Colonic mucosa (tissue), 4 donors: ENCODE measurements around the gene HSPA9. TPM values are rescaled to one million over a fixed set of nuclear protein-coding genes. Genes with fewer than 3 reads are reported as not detected.
A peak's percentile ranks its signal among the peaks of the same experiment; 100 is the strongest.

Experiments
- DNase-seq: peaks from one replicate; pipeline ENCODE4 v3.0.0-alpha.2; 2020
- H3K27ac ChIP-seq: fragments of 200-600 bp; one replicate; pipeline ENCODE4 v1.8.0; 2021
- H3K27me3 ChIP-seq: fragments of 200-600 bp; one replicate; pipeline ENCODE4 v1.8.0; 2021
- H3K36me3 ChIP-seq: fragments of 200-600 bp; one replicate; pipeline ENCODE4 v1.8.0; 2021
- H3K4me1 ChIP-seq: fragments of 200-600 bp; one replicate; pipeline ENCODE4 v1.8.0; 2021; ENCODE audit warnings: mild to moderate bottlenecking
- H3K4me3 ChIP-seq: fragments of 200-600 bp; one replicate; pipeline ENCODE4 v1.8.0; 2021
- H3K9ac ChIP-seq, 2 donors: one replicate each; pipeline ENCODE4 v1.7.0; 2013; ENCODE audit warnings: control low read depth in 2 of 2, low read depth in 2 of 2, low read length in 2 of 2
- H3K9me3 ChIP-seq: fragments of 200-600 bp; one replicate; pipeline ENCODE4 v1.8.0; 2021
- intact Hi-C: fragments of 100-400 bp; cut with DNase I; formaldehyde crosslinking; loops from one replicate; pipeline ENCODE4 v1.14.1; 2022
- total RNA-seq, 2 donors: library from RNA; stranded (reverse); fragmentation: NEBNext Ultra II Directional in 1 of 2; extraction: Animal tissue kit (Norgen Biotek cat#: 25700) in 1 of 2; gene quantifications; one replicate each; pipeline ENCODE4 v1.2.1, GENCODE V29; 2021
- TF ChIP-seq, protein P1 (sequence below): fragments of 200-600 bp; IDR thresholded peaks from one replicate; pipeline ENCODE4 v1.8.0; 2022; ENCODE audit warnings: antibody characterized with exemption, mild to moderate bottlenecking
- donor health status: healthy.
- donor health status: DM: no; HTN: no; CAD: no.
- donor health status: DM: no; HTN: no; CAD: no.

The HSPA9 gene
- total RNA-seq, 2 donors from 2014 or later, result 196 to 289 TPM

DNA sequence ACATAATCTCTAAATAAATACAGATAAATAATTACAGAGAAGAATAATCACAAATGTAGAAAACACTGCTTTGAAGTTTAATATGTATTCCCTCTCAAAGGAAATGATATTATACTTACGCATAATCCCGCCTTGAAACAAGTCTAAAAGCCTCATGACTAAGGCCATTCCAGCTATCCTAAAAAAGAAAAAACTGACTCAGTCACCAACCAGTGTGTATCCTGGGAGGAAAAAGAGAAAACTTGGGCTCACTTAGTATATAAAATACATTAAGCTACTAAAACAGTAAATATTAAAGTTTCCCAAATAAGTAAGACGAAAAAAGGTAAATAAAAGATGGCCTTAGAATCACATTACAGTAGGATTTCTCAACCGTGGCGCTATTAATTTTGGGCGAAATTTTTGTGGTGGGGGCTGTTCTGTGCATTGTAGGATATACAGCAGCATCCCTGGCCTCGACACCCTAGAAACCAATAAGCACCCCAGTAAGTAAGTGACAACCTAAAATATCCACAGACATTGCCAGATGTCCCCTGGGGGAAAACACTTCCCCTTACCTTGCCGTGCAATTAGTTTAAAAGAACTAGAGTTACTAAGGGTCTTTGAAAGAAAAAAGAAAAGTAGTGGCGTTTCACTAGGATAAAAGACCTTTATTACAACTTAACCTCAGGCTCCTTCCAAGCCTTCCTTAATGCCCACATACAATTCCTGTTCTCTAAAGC lies 1.1 kb downstream of the HSPA9 start:
- H3K9me3 ChIP-seq, result no peaks in the 10 kb centered on the region
- no peaks in the 10 kb centered on the region for H3K27me3 ChIP-seq
- intact Hi-C loops, result no loop called here
- peak overlapping the region; percentile 96 for H3K27ac ChIP-seq
- peak overlapping the region; percentile 87 for H3K4me3 ChIP-seq
- no peak for DNase-seq
- no peaks in the 10 kb centered on the region for H3K4me1 ChIP-seq
- peaks cover 24% of the 10 kb centered on the region for H3K36me3 ChIP-seq
- peak overlapping the region; percentile 94 to 97 for H3K9ac ChIP-seq
- TF ChIP-seq, protein P1, sequence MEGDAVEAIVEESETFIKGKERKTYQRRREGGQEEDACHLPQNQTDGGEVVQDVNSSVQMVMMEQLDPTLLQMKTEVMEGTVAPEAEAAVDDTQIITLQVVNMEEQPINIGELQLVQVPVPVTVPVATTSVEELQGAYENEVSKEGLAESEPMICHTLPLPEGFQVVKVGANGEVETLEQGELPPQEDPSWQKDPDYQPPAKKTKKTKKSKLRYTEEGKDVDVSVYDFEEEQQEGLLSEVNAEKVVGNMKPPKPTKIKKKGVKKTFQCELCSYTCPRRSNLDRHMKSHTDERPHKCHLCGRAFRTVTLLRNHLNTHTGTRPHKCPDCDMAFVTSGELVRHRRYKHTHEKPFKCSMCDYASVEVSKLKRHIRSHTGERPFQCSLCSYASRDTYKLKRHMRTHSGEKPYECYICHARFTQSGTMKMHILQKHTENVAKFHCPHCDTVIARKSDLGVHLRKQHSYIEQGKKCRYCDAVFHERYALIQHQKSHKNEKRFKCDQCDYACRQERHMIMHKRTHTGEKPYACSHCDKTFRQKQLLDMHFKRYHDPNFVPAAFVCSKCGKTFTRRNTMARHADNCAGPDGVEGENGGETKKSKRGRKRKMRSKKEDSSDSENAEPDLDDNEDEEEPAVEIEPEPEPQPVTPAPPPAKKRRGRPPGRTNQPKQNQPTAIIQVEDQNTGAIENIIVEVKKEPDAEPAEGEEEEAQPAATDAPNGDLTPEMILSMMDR, result no peak

DNA sequence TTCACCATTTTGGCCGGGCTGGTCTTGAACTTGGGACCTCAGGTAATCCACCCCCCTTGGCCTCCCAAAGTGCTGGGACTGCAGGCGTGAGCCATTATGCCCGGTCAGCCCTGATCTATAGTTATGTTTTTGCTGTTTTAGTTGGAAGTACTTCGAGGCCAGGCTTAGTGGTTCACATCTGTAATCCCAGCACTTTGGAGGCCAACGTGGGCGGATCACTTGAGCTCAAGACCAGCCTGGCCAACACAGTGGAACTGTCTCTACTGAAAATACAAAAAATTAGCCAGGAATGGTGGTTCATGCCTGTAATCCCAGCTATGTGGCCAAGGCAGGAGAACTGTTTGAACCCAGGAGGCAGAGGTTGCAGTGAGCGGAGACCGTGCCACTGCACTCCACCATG lies 2.0 kb downstream of the HSPA9 start:
- TF ChIP-seq, protein P1, result no peak
- intact Hi-C loops, result no loop called here
- no peaks in the 10 kb centered on the region for H3K9me3 ChIP-seq
- DNase-seq, result no peak
- no peak overlapping the region for H3K4me3 ChIP-seq
- H3K36me3 ChIP-seq, result peaks cover 24% of the 10 kb centered on the region
- no peaks in the 10 kb centered on the region for H3K27me3 ChIP-seq
- H3K9ac ChIP-seq, result no peak overlapping the region
- no peaks in the 10 kb centered on the region for H3K4me1 ChIP-seq
- H3K27ac ChIP-seq, result no peak overlapping the region

DNA sequence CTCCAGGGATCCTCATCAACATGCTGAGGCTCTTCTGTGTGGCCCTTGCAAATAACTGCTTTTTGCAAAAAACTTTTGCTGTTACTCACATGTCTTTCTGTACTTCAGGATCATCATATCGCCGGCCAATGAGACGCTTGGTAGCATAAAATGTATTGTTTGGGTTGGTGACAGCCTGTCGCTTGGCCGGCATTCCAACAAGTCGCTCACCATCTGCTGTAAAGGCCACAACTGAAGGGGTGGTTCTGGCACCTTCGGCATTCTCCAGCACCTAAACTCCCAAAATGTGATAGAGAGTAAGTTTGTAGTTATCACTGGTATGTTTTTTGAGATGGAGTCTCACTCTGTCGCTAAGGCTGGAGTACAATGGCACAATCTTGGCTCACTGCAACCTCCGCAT lies 4.3 kb downstream of the HSPA9 start:
- Histone ChIP-seq H3K27me3 (no peaks in the 10 kb centered on the region), H3K9me3 (no peaks in the 10 kb centered on the region), H3K9ac (no peak overlapping the region), H3K27ac (no peak overlapping the region), H3K4me1 (no peaks in the 10 kb centered on the region), H3K36me3 (peaks cover 27% of the 10 kb centered on the region), H3K4me3 (no peak overlapping the region)
- TF ChIP-seq, protein P1, result no peak
- no peak for DNase-seq
- intact Hi-C loops, result no loop called here

DNA sequence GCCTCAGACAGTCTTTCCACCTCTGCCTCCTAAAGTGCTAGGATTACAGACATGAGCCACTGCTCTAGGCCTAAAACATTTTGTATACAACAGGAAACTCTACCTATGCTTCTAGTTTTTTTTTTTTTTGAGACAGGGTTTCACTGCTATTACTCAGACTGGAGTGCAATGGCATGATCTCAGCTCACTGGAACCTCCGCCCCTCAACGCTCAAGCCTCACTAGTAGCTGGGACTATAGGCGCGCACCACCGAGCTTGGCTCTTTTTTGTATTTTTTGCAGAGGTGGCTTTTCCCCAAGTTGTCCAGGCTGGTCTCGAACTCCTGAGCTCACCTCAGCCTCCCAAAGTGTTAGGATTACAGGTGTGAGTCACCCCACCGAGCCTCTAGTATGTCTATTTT lies 5.4 kb downstream of the HSPA9 start:
- Histone ChIP-seq H3K4me3 (no peak overlapping the region), H3K9me3 (no peaks in the 10 kb centered on the region), H3K27me3 (no peaks in the 10 kb centered on the region), H3K4me1 (no peaks in the 10 kb centered on the region), H3K27ac (no peak overlapping the region), H3K36me3 (peaks cover 34% of the 10 kb centered on the region), H3K9ac (no peak overlapping the region)
- intact Hi-C loops, result no loop called here
- DNase-seq, result no peak
- TF ChIP-seq, protein P1, result no peak

DNA sequence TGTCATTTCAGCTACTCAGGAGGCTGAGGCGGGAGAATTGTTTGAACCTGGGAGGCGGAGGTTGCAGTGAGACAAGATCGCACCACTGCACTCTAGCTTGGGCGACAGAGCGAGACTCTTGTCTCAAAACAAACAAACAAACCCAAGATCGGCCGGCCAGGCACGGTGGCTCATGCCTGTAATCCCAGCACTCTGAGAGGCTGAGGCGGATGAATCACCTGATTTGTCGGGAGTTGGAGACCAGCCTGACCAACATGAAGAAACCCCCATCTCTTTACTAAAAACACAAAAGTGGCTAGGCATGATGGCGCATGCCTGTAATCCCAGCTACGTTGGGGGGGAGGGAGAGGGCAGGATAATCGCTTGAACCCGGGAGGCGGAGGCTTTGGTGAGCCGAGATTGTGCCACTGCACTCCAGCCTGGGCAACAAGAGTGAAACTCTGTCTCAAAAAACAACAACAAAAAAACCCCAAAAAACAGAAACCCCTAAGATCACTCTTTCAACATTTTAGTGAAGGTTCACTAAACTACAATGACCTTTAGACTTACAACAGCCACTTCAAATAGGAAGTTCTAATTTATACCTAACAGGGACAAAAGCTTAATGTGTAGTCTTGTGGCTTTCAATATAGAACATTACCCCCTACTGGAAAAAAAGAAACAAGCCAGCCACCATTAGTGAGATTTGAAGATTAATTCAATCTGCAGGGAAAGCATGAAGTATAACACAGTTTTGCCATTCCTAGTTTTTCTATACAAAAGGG lies 7.0 kb downstream of the HSPA9 start:
- peaks cover 34% of the 10 kb centered on the region for H3K36me3 ChIP-seq
- DNase-seq, result no peak
- H3K27ac ChIP-seq, result no peak overlapping the region
- no peaks in the 10 kb centered on the region for H3K27me3 ChIP-seq
- TF ChIP-seq, protein P1, result no peak
- no peak overlapping the region for H3K4me3 ChIP-seq
- H3K9ac ChIP-seq, result no peak overlapping the region
- intact Hi-C loops, result no loop called here
- no peaks in the 10 kb centered on the region for H3K9me3 ChIP-seq
- H3K4me1 ChIP-seq, result no peaks in the 10 kb centered on the region
